GM19468 (cell line): ENCODE results near the gene TMTC2.
"Not testable (repeated sequence)": the region's sequence is repeated elsewhere in the genome, so short reads cannot be mapped to it uniquely, and the experiment has no call there.

Source experiments
- ATAC-seq: cut with Tn5 transposase; IDR thresholded peaks from one replicate; pipeline ENCODE4 v1.9.1; 2021; ENCODE audit warnings: mild to moderate bottlenecking, moderate library complexity, moderate number of reproducible peaks; ENCODE audit not compliant: unreplicated experiment; ENCODE audit errors: extremely low read depth

The TMTC2 gene

GRCh38 chr12:83102499-83102898 is 415.8 kb downstream of the TMTC2 start:
- ATAC-seq = no peak

GRCh38 chr12:83106873-83107272 is 420.2 kb downstream of the TMTC2 start:
- no peak for ATAC-seq

DNA sequence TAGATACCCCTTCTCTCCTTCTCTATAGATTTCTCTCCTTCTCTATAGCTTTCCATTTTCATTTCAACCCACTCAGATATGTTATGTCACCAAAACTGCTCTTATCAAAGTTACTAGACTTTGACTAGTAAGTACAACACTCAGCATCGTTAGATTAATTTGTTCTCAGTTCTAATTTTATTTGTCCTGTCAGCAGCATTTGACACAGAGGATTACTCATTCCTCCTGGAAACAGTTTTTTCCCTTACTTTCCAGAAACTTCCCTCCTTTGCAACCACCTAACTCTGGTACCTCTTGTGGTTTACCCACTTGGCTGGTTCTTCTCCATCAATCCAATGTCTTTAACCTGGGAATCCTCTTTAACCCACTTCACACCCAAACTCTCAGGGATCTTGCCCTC is 423.7 kb downstream of the TMTC2 start:
- no peak for ATAC-seq

DNA sequence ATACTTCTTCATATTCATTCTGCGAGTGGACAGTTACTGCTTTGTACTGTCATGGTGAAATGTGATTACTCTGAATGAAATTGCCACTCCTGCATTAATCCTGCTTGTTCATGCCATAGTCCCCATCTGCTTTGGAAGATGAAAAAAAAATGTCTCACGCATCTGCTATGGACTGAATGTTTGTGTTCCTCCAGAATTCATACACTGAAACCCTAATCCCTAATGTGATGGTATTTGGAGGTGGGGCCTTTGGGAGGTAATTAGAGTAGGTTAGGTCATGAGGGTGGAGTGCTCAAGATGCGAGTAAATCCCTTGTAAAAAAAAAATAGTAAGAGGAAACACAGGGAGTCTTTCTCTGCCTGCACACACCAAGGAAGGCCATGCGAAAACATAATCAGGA is 427.2 kb downstream of the TMTC2 start:
- no peak for ATAC-seq

DNA sequence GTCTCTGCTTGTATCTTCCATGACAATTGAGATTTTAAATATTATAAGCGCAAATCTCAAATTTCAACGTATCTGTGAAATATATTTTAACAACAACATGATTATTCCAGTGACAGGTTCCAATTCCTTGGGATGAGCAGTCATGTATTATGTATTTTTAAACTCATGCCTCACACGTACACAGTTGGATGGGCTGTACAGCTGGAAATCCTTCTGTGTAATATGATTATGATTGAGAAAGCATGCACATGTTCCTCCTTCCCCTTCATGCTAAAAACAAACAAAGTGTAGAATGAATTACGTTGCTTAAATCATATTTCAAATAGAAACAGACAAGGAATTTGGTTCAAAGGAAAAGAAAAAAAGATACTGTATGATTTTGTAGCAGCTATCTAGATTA is 428.3 kb downstream of the TMTC2 start:
- ATAC-seq = no peak

- ATAC-seq = not testable (repeated sequence)
These were observed 431.2 kb downstream of the TMTC2 start for GRCh38 chr12:83117926-83118325.

GRCh38 chr12:83121897-83122622 is 435.4 kb downstream of the TMTC2 start:
- no peak for ATAC-seq

DNA sequence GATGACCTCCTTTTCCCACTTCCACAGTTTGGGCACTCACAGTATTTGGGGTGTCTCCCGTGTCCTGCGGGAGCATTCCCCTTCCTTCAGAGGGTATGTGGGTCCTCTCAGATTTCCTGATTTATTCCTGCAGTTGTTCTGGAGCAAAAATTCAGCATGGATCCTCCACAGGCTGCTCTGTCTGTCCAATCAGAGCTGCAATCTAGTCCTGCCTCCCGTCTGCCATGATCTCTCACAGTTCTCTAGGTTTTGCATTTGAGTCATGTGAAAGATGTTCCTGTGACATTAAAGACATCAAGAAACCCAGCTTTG is 435.9 kb downstream of the TMTC2 start:
- ATAC-seq = no peak

- ATAC-seq = no peak
These were observed 436.3 kb downstream of the TMTC2 start for GRCh38 chr12:83123039-83123438.

DNA sequence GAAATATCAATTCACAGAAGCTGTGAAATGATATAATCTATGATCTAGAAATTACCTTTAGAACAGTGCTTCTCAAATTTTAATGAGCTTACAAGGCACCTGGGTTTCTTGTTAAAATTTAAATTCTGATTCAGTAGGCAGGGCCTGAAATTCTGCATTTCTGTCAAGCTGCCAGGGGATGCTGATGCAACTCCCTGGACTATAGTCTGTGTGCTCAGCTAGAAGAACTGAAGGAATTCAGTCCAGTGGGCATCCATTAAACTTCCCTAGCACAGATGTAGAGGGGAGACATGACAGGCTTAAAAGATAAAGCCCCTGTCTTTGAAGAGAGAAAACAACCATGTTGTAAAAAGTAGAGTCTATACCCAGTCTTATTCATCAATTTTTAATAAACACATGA is 441.8 kb downstream of the TMTC2 start:
- ATAC-seq = no peak

DNA sequence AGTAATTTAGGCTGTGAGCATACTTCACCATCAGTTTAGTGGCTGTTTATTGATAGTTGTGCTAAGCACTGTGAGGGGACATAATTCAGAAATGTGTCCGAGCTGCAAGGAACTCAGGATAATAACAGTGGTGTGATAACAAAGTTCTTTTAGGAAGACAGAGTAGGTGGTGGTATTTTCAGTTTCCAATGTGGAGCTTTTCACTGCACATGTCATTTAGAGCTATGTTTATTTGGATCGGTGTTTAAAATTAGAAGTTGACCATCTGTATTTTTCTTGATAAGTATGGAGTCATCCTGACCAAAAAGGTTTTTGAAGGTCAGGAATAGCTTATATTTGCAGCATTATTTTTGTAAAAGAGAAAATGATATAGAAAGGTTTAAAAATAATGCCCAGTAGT is 443.5 kb downstream of the TMTC2 start:
- no peak for ATAC-seq

GRCh38 chr12:83132360-83132759 is 445.7 kb downstream of the TMTC2 start:
- ATAC-seq = no peak

GRCh38 chr12:83136411-83136810 is 449.7 kb downstream of the TMTC2 start:
- no peak for ATAC-seq

DNA sequence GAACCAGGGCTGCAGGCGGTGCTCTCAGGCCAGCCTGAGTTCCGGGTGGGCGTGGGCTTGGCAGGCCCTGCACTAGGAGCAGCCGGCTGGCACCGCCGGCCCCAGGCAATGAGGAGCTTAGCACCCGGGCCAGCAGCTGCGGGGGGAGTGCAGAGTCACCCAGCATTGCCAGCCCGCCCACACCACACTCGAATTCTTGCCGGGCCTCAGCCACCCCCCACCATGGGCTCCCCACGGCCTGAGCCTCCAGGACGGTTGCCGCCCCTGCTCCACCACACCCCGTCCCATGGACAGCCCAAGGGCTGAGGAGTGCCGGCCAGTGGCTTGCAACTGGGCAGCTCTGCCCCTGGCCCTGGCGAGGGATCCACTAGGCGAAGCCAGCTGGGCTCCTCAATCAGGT is 453.4 kb downstream of the TMTC2 start:
- ATAC-seq = no peak

GRCh38 chr12:83141460-83141994 is 454.8 kb downstream of the TMTC2 start:
- ATAC-seq = no peak

DNA sequence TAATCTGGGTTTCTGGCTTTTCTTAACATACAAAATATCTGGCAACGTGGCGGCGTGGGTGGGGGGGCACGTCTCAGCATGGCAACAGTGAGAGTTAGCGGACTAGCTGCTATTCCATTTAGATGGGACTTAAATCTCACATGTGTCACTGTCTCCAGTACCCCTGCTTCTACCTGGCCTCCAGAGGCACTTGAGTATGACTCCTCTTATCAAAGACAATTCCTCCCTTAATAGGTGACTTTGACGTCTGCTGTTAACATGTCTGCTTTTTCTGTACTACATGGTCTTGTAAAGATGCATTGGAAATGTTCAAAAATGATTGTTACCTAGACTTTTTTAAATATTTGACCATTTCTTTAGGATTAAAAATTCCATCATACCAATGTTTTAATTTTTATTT is 456.2 kb downstream of the TMTC2 start:
- no peak for ATAC-seq

- no peak for ATAC-seq
These were observed 457.2 kb downstream of the TMTC2 start for GRCh38 chr12:83143950-83144349.

- ATAC-seq = no peak
These were observed 458.7 kb downstream of the TMTC2 start for GRCh38 chr12:83145325-83145840.

DNA sequence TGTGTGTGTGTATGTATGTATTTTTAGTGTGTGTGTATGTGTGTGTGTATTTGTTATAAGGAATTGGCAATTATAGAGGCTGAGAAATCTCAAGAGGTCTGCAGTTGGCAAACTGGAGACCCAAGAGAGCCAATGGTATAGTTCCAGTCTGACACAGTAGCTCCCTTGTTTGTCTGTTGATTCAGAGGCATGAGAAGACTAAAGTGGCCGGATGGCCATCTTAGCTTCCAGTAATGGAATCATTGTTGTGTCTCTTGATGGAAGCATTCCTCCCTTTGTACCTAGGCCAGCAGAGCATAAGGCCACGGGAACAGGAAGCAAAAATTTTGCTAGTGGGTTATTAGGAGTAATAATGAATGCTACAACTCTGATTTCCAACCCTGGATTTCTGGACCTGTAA is 460.6 kb downstream of the TMTC2 start:
- ATAC-seq = no peak

DNA sequence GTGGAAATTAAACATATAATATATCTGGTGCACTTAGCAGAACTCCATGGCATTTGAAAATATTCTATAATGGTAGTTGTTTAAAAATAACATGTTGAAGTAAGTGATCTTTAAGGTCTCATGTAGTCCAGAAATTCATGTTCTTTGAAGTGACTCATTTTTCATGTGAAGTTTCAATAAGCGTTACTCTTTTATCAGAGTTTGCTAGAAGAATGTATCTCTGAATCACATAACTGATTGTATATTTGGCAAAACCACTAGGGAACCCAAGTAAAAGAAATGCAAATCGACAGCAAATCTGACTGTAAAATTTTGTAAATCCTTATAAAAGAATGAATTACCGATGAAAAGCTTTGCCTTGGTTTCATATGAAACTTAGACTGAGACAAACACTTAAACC is 463.3 kb downstream of the TMTC2 start:
- ATAC-seq = no peak

GRCh38 chr12:83150465-83151189 is 463.9 kb downstream of the TMTC2 start:
- ATAC-seq = no peak

DNA sequence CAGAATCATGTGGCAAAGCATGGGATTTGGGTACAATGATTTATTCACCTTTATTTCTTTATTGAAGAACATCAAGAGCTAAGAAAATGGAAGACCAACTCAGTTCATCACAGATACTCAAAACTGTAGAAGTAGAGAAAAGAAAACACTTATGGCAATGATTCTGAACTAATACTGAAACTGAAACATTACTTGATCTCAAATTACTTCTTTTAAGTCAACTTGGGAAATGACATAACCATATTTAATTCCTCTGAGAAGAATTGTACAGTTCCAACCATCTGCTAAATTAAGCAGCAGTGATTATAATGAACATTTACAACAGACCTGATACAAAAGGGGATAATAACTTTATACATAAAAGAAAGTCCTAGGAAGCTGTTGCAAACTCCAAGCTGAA is 466.5 kb downstream of the TMTC2 start:
- no peak for ATAC-seq
